Activated CD8-positive, alpha-beta T cell treated with anti-CD3 and anti-CD28 coated beads for 36 hours (primary cell): ENCODE results near the gene RELA. TPM values are rescaled to one million over a fixed set of nuclear protein-coding genes. Genes with fewer than 3 reads are reported as not detected.

Experiments used
- ATAC-seq: fragments of 200-7000 bp; cut with Tn5 transposase; one replicate; pipeline ENCODE4 v1.10.0; 2021; ENCODE audit warnings: mild to moderate bottlenecking, moderate library complexity
- CTCF ChIA-PET: fragments of 350-600 bp; sonication (Branson Sonifier 250); formaldehyde crosslinking; loops from one replicate; lab custom pipeline; 2021; ENCODE audit warnings: antibody characterized with exemption; lab: Charles Lee
- POLR2A ChIA-PET: fragments of 350-600 bp; sonication (Branson Sonifier 250); formaldehyde crosslinking; loops from one replicate; lab custom pipeline; 2021; ENCODE audit warnings: antibody characterized with exemption; lab: Charles Lee
- DNase-seq: peaks from one replicate; pipeline ENCODE4 v3.0.0-alpha.2; 2020
- H3K27ac Mint-ChIP-seq: one replicate; pipeline ENCODE4 v1.8.0; 2021; ENCODE audit warnings: mild to moderate bottlenecking, mixed read lengths
- H3K27me3 Mint-ChIP-seq: one replicate; pipeline ENCODE4 v1.8.0; 2021; ENCODE audit warnings: mixed read lengths
- H3K36me3 Mint-ChIP-seq: one replicate; pipeline ENCODE4 v1.8.0; 2021; ENCODE audit warnings: low read depth, mixed read lengths
- H3K4me1 Mint-ChIP-seq: one replicate; pipeline ENCODE4 v1.8.0; 2021; ENCODE audit warnings: low read depth, mixed read lengths
- H3K4me3 Mint-ChIP-seq: one replicate; pipeline ENCODE4 v1.8.0; 2021; ENCODE audit warnings: mild to moderate bottlenecking, moderate library complexity, mixed read lengths
- H3K9me3 Mint-ChIP-seq: one replicate; pipeline ENCODE4 v1.8.0; 2021; ENCODE audit warnings: mixed read lengths
- CTCF ChIP-seq: fragments of 200-600 bp; IDR thresholded peaks from one replicate; pipeline ENCODE4 v1.8.0; 2022; ENCODE audit warnings: antibody characterized with exemption, mild to moderate bottlenecking
- intact Hi-C: fragments of 100-400 bp; cut with micrococcal nuclease; formaldehyde crosslinking; loops from one replicate; pipeline ENCODE4 v1.10.0; 2022
- total RNA-seq, 2 experiments: library from RNA; stranded (reverse); gene quantifications; one replicate each; pipeline ENCODE4 v1.2.3, GENCODE V29; 2021

The RELA gene
- total RNA-seq, 2 experiments from 2014 or later: 65.6 to 72.5 TPM

- no peak for ATAC-seq
- Mint-ChIP-seq H3K27me3 (no peaks in the 10 kb centered on the region), H3K36me3 (peaks cover 27% of the 10 kb centered on the region), H3K4me3 (no peak overlapping the region), H3K9me3 (no peaks in the 10 kb centered on the region), H3K27ac (peak overlapping the region; percentile 52), H3K4me1 (peaks cover 18% of the 10 kb centered on the region)
- CTCF ChIA-PET: no interaction called here
- TF ChIP-seq CTCF: no peak
- intact Hi-C loops: no loop called here
- POLR2A ChIA-PET: interaction anchor here (1.0 to 23.0 kb wide), 2 partner anchors 24 to 25 kb away, joined by 4 to 320 read pairs; partner anchors contain the start of gene RELA
- no peak for DNase-seq
Measured at GRCh38 chr11:65634109-65634436, 28.6 kb downstream of the RELA start.

GRCh38 chr11:65633390-65634108, 29.2 kb downstream of the RELA start:
- no peak for TF ChIP-seq CTCF
- H3K27me3 Mint-ChIP-seq: no peaks in the 10 kb centered on the region
- ChIA-PET POLR2A (interaction anchor here (1.0 to 23.0 kb wide), 6 partner anchors 10 to 134 kb away, joined by 3 to 320 read pairs (median 6); partner anchors contain the start of genes PCNX3 and RELA), CTCF (interaction anchor here (1.8 kb wide), 1 partner anchor 15 kb away, joined by 5 read pairs; no protein-coding TSS in a partner anchor)
- H3K36me3 Mint-ChIP-seq: peaks cover 26% of the 10 kb centered on the region
- H3K4me3 Mint-ChIP-seq: no peak overlapping the region
- intact Hi-C loops: no loop called here
- H3K27ac Mint-ChIP-seq: peak overlapping the region; percentile 52
- ATAC-seq: no peak
- no peaks in the 10 kb centered on the region for H3K9me3 Mint-ChIP-seq
- DNase-seq: no peak
- peaks cover 18% of the 10 kb centered on the region for H3K4me1 Mint-ChIP-seq

- Mint-ChIP-seq H3K27ac (no peak overlapping the region), H3K27me3 (no peaks in the 10 kb centered on the region), H3K4me3 (no peak overlapping the region), H3K4me1 (peaks cover 12% of the 10 kb centered on the region), H3K9me3 (no peaks in the 10 kb centered on the region), H3K36me3 (peaks cover 35% of the 10 kb centered on the region)
- no peak for DNase-seq
- ATAC-seq: no peak
- no peak for TF ChIP-seq CTCF
- ChIA-PET POLR2A (interaction anchor here (0.9 to 1.4 kb wide), 2 partner anchors 20 to 22 kb away, joined by 4 to 5 read pairs; no protein-coding TSS in a partner anchor), CTCF (interaction anchor here (1.2 kb wide), 1 partner anchor 13 kb away, joined by 3 read pairs; no protein-coding TSS in a partner anchor)
- intact Hi-C loops: no loop called here
Measured at GRCh38 chr11:65630215-65630614, 32.5 kb downstream of the RELA start.

- Mint-ChIP-seq H3K36me3 (peaks cover 29% of the 10 kb centered on the region), H3K27me3 (no peaks in the 10 kb centered on the region), H3K4me3 (no peak overlapping the region), H3K9me3 (no peaks in the 10 kb centered on the region), H3K27ac (no peak overlapping the region), H3K4me1 (peaks cover 8% of the 10 kb centered on the region)
- CTCF ChIA-PET: no interaction called here
- POLR2A ChIA-PET: interaction anchor here (0.9 to 5.8 kb wide), 2 partner anchors 10 to 20 kb away, joined by 4 to 31 read pairs; partner anchors contain the start of gene SIPA1
- intact Hi-C loops: no loop called here
- ATAC-seq (no peak), DNase-seq (no peak)
- TF ChIP-seq CTCF: no peak
Measured at GRCh38 chr11:65629579-65629978, 33.1 kb downstream of the RELA start.

GRCh38 chr11:65627202-65627601, 35.5 kb downstream of the RELA start:
- H3K36me3 Mint-ChIP-seq: peaks cover 39% of the 10 kb centered on the region
- H3K4me1 Mint-ChIP-seq: peaks cover 3% of the 10 kb centered on the region
- TF ChIP-seq CTCF: no peak
- H3K4me3 Mint-ChIP-seq: no peak overlapping the region
- no peaks in the 10 kb centered on the region for H3K27me3 Mint-ChIP-seq
- POLR2A ChIA-PET: interaction anchor here (1.0 to 5.8 kb wide), 4 partner anchors 10 to 127 kb away, joined by 3 to 31 read pairs (median 4); partner anchors contain the start of gene SIPA1
- CTCF ChIA-PET: interaction anchor here (1.2 to 2.3 kb wide), 7 partner anchors 10 to 258 kb away, joined by 3 to 17 read pairs (median 7); partner anchors contain the start of gene SIPA1
- DNase-seq (no peak), ATAC-seq (no peak)
- no peaks in the 10 kb centered on the region for H3K9me3 Mint-ChIP-seq
- intact Hi-C loops: no loop called here
- no peak overlapping the region for H3K27ac Mint-ChIP-seq
